Measurements from ENCODE around the gene REC114. TPM values are rescaled to one million over a fixed set of nuclear protein-coding genes. Genes with fewer than 3 reads are reported as not detected.
A peak's percentile ranks its signal among the peaks of the same experiment; 100 is the strongest.

The REC114 gene
- total and polyA plus RNA-seq, 2 experiments from 2014 or later, result not detected

GRCh38 chr15:73582851-73583379 is 140.0 kb downstream of the REC114 start:
- Histone ChIP-seq H3K79me2 (replicated peaks; ENCODE audit: insufficient read depth) (no peaks in the 10 kb centered on the region; the same call in 1 of the 2 replicates), H4K20me1 (replicated peaks; ENCODE audit: insufficient read depth) (no peaks in the 10 kb centered on the region; the same call in 1 of the 2 replicates), H3K27me3 (ENCODE audit: insufficient read depth) (no peaks in the 10 kb centered on the region), H3K4me1 (ENCODE audit: insufficient read depth) (no peaks in the 10 kb centered on the region), H3F3A (replicated peaks; ENCODE audit: low read depth) (0 out of 2 replicates have a peak, but pooled peaks cover 2% of the 10 kb centered on the region), H3K4me2 (no peak overlapping the region), H3K4me3 (no peak overlapping the region), H3K27ac (ENCODE audit: low read depth) (no peak overlapping the region), H3K36me3 (ENCODE audit: insufficient read depth) (peaks cover 24% of the 10 kb centered on the region), H2AFZ (no peak overlapping the region), H3K9me2 (ENCODE audit: insufficient read depth) (no peaks in the 10 kb centered on the region)
- DNase-seq (ENCODE audit: low spot score) (no peak), ATAC-seq (no peak)
- TF ChIP-seq JUNB (IDR thresholded peaks at IDR 0.05; ENCODE audit: unreplicated experiment) (no peak), STAT1 (IDR thresholded peaks at IDR 0.05; ENCODE audit: unreplicated experiment) (no peak), ZNF331 (CRISPR knock-in tag; IDR thresholded peaks at IDR 0.05; ENCODE audit: low read depth) (no peak), EZH2phosphoT487 (IDR thresholded peaks at IDR 0.05; ENCODE audit: unreplicated experiment) (no peak), CREB1 (CRISPR knock-in tag; IDR thresholded peaks at IDR 0.05; ENCODE audit: low read depth) (no peak), ZNF114 (CRISPR knock-in tag; IDR thresholded peaks at IDR 0.05) (no peak), NANOG (IDR thresholded peaks at IDR 0.05; ENCODE audit: borderline replicate concordance) (no peak), EZH2 (IDR thresholded peaks at IDR 0.05; ENCODE audit: low read depth, unreplicated experiment) (no peak), REST (IDR thresholded peaks at IDR 0.05; ENCODE audit: unreplicated experiment) (no peak), CTCF (conservative IDR thresholded peaks at IDR 0.05; ENCODE audit: low read depth in 2 of 2) (no peak), POLR2AphosphoS5 (IDR thresholded peaks at IDR 0.05; ENCODE audit: low read depth) (no peak)
- TF ChIP-seq, protein P1, sequence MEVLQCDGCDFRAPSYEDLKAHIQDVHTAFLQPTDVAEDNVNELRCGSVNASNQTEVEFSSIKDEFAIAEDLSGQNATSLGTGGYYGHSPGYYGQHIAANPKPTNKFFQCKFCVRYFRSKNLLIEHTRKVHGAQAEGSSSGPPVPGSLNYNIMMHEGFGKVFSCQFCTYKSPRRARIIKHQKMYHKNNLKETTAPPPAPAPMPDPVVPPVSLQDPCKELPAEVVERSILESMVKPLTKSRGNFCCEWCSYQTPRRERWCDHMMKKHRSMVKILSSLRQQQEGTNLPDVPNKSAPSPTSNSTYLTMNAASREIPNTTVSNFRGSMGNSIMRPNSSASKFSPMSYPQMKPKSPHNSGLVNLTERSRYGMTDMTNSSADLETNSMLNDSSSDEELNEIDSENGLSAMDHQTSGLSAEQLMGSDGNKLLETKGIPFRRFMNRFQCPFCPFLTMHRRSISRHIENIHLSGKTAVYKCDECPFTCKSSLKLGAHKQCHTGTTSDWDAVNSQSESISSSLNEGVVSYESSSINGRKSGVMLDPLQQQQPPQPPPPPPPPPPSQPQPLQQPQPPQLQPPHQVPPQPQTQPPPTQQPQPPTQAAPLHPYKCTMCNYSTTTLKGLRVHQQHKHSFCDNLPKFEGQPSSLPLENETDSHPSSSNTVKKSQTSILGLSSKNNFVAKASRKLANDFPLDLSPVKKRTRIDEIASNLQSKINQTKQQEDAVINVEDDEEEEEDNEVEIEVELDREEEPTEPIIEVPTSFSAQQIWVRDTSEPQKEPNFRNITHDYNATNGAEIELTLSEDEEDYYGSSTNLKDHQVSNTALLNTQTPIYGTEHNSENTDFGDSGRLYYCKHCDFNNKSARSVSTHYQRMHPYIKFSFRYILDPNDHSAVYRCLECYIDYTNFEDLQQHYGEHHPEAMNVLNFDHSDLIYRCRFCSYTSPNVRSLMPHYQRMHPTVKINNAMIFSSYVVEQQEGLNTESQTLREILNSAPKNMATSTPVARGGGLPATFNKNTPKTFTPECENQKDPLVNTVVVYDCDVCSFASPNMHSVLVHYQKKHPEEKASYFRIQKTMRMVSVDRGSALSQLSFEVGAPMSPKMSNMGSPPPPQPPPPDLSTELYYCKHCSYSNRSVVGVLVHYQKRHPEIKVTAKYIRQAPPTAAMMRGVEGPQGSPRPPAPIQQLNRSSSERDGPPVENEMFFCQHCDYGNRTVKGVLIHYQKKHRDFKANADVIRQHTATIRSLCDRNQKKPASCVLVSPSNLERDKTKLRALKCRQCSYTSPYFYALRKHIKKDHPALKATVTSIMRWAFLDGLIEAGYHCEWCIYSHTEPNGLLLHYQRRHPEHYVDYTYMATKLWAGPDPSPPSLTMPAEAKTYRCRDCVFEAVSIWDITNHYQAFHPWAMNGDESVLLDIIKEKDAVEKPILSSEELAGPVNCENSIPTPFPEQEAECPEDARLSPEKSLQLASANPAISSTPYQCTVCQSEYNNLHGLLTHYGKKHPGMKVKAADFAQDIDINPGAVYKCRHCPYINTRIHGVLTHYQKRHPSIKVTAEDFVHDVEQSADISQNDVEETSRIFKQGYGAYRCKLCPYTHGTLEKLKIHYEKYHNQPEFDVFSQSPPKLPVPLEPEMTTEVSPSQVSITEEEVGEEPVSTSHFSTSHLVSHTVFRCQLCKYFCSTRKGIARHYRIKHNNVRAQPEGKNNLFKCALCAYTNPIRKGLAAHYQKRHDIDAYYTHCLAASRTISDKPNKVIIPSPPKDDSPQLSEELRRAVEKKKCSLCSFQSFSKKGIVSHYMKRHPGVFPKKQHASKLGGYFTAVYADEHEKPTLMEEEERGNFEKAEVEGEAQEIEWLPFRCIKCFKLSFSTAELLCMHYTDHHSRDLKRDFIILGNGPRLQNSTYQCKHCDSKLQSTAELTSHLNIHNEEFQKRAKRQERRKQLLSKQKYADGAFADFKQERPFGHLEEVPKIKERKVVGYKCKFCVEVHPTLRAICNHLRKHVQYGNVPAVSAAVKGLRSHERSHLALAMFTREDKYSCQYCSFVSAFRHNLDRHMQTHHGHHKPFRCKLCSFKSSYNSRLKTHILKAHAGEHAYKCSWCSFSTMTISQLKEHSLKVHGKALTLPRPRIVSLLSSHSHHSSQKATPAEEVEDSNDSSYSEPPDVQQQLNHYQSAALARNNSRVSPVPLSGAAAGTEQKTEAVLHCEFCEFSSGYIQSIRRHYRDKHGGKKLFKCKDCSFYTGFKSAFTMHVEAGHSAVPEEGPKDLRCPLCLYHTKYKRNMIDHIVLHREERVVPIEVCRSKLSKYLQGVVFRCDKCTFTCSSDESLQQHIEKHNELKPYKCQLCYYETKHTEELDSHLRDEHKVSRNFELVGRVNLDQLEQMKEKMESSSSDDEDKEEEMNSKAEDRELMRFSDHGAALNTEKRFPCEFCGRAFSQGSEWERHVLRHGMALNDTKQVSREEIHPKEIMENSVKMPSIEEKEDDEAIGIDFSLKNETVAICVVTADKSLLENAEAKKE (CRISPR knock-in tag; IDR thresholded peaks at IDR 0.05), result no peak
- TF ChIP-seq, protein P2, sequence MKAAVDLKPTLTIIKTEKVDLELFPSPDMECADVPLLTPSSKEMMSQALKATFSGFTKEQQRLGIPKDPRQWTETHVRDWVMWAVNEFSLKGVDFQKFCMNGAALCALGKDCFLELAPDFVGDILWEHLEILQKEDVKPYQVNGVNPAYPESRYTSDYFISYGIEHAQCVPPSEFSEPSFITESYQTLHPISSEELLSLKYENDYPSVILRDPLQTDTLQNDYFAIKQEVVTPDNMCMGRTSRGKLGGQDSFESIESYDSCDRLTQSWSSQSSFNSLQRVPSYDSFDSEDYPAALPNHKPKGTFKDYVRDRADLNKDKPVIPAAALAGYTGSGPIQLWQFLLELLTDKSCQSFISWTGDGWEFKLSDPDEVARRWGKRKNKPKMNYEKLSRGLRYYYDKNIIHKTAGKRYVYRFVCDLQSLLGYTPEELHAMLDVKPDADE (IDR thresholded peaks at IDR 0.05), result no peak
- H3K27me3 Mint-ChIP-seq (ENCODE audit: insufficient read depth, low read depth, poor library complexity), result no peaks in the 10 kb centered on the region
- H3K9me3 Mint-ChIP-seq, result no peaks in the 10 kb centered on the region
- H3K4me3 Mint-ChIP-seq, result no peak overlapping the region
- H3K36me3 Mint-ChIP-seq (ENCODE audit: low read depth), result peaks cover 48% of the 10 kb centered on the region
- peak overlapping the region; percentile 80; the same call in 1 of the 2 replicates for H3K27ac Mint-ChIP-seq
- H3K4me1 Mint-ChIP-seq, result peaks cover 5% of the 10 kb centered on the region; the same call in 2 of the 3 replicates
